SU-DHL-6 (cell line): ENCODE data around the gene MAD2L1.
"Not testable (repeated sequence)": the region's sequence is repeated elsewhere in the genome, so short reads cannot be mapped to it uniquely, and the experiment has no call there.

Source experiments
- H2AFZ ChIP-seq: fragments of 200-600 bp; sonication (generic); 2 replicates; pipeline ENCODE4 v1.6.1; 2014; ENCODE audit warnings: low read depth, mild to moderate bottlenecking, moderate library complexity, mixed read lengths, antibody characterized with exemption, low read length; ENCODE audit not compliant: severe bottlenecking
- H3F3A ChIP-seq: fragments of 200-600 bp; shearing (Covaris generic); 2 replicates; pipeline ENCODE4 v1.6.0; 2016; ENCODE audit warnings: antibody characterized with exemption, mild to moderate bottlenecking; ENCODE audit not compliant: insufficient read depth
- H3K27ac ChIP-seq: fragments of 200-600 bp; sonication (generic); 2 replicates; pipeline ENCODE4 v1.5.1; 2016; ENCODE audit warnings: low read depth, mild to moderate bottlenecking, low read length, moderate library complexity, mixed read lengths
- H3K27me3 ChIP-seq: fragments of 200-600 bp; sonication (generic), shearing (Covaris generic); 2 replicates; pipeline ENCODE4 v1.6.0; 2014; ENCODE audit warnings: mild to moderate bottlenecking, low read length
- H3K36me3 ChIP-seq: fragments of 200-600 bp; sonication (generic); 2 replicates; pipeline ENCODE4 v1.6.1; 2014; ENCODE audit warnings: mild to moderate bottlenecking, low read length, mixed read lengths
- H3K4me2 ChIP-seq: fragments of 300-600, 200-600 bp; shearing (Covaris generic), sonication (generic); 2 replicates; pipeline ENCODE4 v1.6.0; 2014; ENCODE audit warnings: low read length, low read depth, mild to moderate bottlenecking; ENCODE audit not compliant: poor library complexity, severe bottlenecking
- H3K4me3 ChIP-seq: fragments of 200-600 bp; sonication (generic); 2 replicates; pipeline ENCODE4 v1.5.1; 2014; ENCODE audit warnings: antibody characterized with exemption, low read length, mild to moderate bottlenecking, mixed read lengths; ENCODE audit not compliant: insufficient read depth, poor library complexity, severe bottlenecking
- H3K79me2 ChIP-seq: fragments of 200-600 bp; sonication (generic); 2 replicates; pipeline ENCODE4 v1.6.1; 2014; ENCODE audit warnings: mild to moderate bottlenecking, low read length, moderate library complexity; ENCODE audit not compliant: insufficient read depth
- H3K9ac ChIP-seq: fragments of 200-600 bp; sonication (generic); 2 replicates; pipeline ENCODE4 v1.7.0; 2014; ENCODE audit warnings: mild to moderate bottlenecking, low read length
- H3K9me2 ChIP-seq: fragments of 200-600 bp; sonication (generic); replicated peaks from 2 replicates; pipeline ENCODE4 v1.6.1; 2014; ENCODE audit warnings: low read length; ENCODE audit not compliant: insufficient read depth
- H3K9me3 ChIP-seq: fragments of 200-600 bp; sonication (generic); 2 replicates; pipeline ENCODE4 v1.6.1; 2014; ENCODE audit warnings: low read length, mixed read lengths; ENCODE audit not compliant: insufficient read depth
- H4K20me1 ChIP-seq: fragments of 200-600 bp; sonication (generic); 2 replicates; pipeline ENCODE4 v1.6.1; 2014; ENCODE audit warnings: low read depth, mild to moderate bottlenecking, antibody characterized with exemption, low read length, moderate library complexity, mixed read lengths
- EZH2phosphoT487 ChIP-seq: fragments of 200-600 bp; sonication (generic), shearing (Covaris generic); conservative IDR thresholded peaks from 2 replicates; pipeline ENCODE4 v1.6.1; 2018; ENCODE audit warnings: mild to moderate bottlenecking, antibody characterized with exemption, low read length, moderate library complexity, mixed read lengths
- TF ChIP-seq, protein P1 (sequence below): fragments of 200-600 bp; sonication (generic); IDR thresholded peaks from one replicate; pipeline ENCODE4 v1.5.1; 2017; ENCODE audit warnings: antibody characterized with exemption, mild to moderate bottlenecking, low read length, moderate library complexity; ENCODE audit not compliant: insufficient read depth, poor library complexity, severe bottlenecking

Gene MAD2L1

GRCh38 chr4:120105472-120105871, 38.8 kb upstream of the MAD2L1 start:
- H3K27me3 ChIP-seq = no peaks in the 10 kb centered on the region
- no peak overlapping the region for H3K4me3 ChIP-seq
- H3K27ac ChIP-seq = no peak overlapping the region
- H3K9me3 ChIP-seq = no peaks in the 10 kb centered on the region
- no peaks in the 10 kb centered on the region for H3K79me2 ChIP-seq
- no peak overlapping the region for H2AFZ ChIP-seq
- no peak for TF ChIP-seq EZH2phosphoT487
- TF ChIP-seq, protein P1, sequence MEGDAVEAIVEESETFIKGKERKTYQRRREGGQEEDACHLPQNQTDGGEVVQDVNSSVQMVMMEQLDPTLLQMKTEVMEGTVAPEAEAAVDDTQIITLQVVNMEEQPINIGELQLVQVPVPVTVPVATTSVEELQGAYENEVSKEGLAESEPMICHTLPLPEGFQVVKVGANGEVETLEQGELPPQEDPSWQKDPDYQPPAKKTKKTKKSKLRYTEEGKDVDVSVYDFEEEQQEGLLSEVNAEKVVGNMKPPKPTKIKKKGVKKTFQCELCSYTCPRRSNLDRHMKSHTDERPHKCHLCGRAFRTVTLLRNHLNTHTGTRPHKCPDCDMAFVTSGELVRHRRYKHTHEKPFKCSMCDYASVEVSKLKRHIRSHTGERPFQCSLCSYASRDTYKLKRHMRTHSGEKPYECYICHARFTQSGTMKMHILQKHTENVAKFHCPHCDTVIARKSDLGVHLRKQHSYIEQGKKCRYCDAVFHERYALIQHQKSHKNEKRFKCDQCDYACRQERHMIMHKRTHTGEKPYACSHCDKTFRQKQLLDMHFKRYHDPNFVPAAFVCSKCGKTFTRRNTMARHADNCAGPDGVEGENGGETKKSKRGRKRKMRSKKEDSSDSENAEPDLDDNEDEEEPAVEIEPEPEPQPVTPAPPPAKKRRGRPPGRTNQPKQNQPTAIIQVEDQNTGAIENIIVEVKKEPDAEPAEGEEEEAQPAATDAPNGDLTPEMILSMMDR = no peak
- no peak overlapping the region for H3K4me2 ChIP-seq
- H3K9ac ChIP-seq = no peak overlapping the region
- no peaks in the 10 kb centered on the region for H3K9me2 ChIP-seq
- H3F3A ChIP-seq = no peaks in the 10 kb centered on the region
- H3K36me3 ChIP-seq = no peaks in the 10 kb centered on the region
- no peaks in the 10 kb centered on the region for H4K20me1 ChIP-seq

GRCh38 chr4:120096508-120097297, 30.1 kb upstream of the MAD2L1 start:
- TF ChIP-seq, protein P1 = no peak
- no peak for TF ChIP-seq EZH2phosphoT487
- no peaks in the 10 kb centered on the region for H3K79me2 ChIP-seq
- H3K9ac ChIP-seq = no peak overlapping the region
- no peaks in the 10 kb centered on the region for H3F3A ChIP-seq
- no peaks in the 10 kb centered on the region for H4K20me1 ChIP-seq
- H3K36me3 ChIP-seq = no peaks in the 10 kb centered on the region
- H3K9me3 ChIP-seq = no peaks in the 10 kb centered on the region
- H2AFZ ChIP-seq = no peak overlapping the region
- H3K27me3 ChIP-seq = no peaks in the 10 kb centered on the region
- no peak overlapping the region for H3K27ac ChIP-seq
- H3K9me2 ChIP-seq = no peaks in the 10 kb centered on the region
- H3K4me3 ChIP-seq = no peak overlapping the region
- no peak overlapping the region for H3K4me2 ChIP-seq

GRCh38 chr4:120088507-120088906, 21.9 kb upstream of the MAD2L1 start:
- Histone ChIP-seq H3F3A (no peaks in the 10 kb centered on the region), H3K9me3 (no peaks in the 10 kb centered on the region), H4K20me1 (no peaks in the 10 kb centered on the region), H2AFZ (no peak overlapping the region), H3K9me2 (no peaks in the 10 kb centered on the region), H3K4me3 (no peak overlapping the region), H3K27ac (no peak overlapping the region), H3K27me3 (no peaks in the 10 kb centered on the region), H3K4me2 (no peak overlapping the region), H3K79me2 (no peaks in the 10 kb centered on the region), H3K36me3 (no peaks in the 10 kb centered on the region), H3K9ac (no peak overlapping the region)
- TF ChIP-seq, protein P1 = no peak
- no peak for TF ChIP-seq EZH2phosphoT487

DNA sequence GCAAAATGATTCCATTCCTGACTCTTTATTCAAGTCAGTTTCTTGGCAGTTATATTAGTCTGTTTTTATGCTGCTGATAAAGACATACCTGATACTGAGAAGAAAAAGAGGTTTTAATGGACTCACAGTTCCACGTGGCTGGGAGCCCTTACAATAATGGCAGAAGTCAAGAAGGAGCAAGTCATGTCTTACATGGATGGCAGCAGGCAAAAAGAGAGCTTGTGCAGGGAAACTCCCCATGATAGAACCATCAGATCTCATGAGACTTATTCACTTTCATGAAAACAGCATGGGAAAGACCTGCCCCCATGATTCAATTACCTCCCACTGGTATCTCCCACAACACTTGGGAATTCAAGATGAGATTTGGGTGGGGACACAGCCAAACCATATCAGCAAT, 21.4 kb upstream of the MAD2L1 start:
- H3K9me2 ChIP-seq, H2AFZ ChIP-seq, H3K9ac ChIP-seq, H4K20me1 ChIP-seq, H3K27me3 ChIP-seq, H3K27ac ChIP-seq, H3K4me3 ChIP-seq, H3K79me2 ChIP-seq, H3K36me3 ChIP-seq, H3K4me2 ChIP-seq, H3F3A ChIP-seq, H3K9me3 ChIP-seq: not testable (repeated sequence)
